ENCODE data around the gene ZBTB22. TPM values are rescaled to one million over a fixed set of nuclear protein-coding genes. Genes with fewer than 3 reads are reported as not detected.
"Not testable (repeated sequence)": the region's sequence is repeated elsewhere in the genome, so short reads cannot be mapped to it uniquely, and the experiment has no call there.

The ZBTB22 gene
- total and polyA plus RNA-seq, 9 donors = 13.7 to 38.0 (median 26.1) TPM

GRCh38 chr6:33359331-33359730 lies 41.8 kb upstream of the ZBTB22 start:
- no peak overlapping the region for H3K4me3 ChIP-seq
- H3K27ac ChIP-seq = no peak overlapping the region
- no peaks in the 10 kb centered on the region for H3K9me3 ChIP-seq
- intact Hi-C loops (cut with DNase I) = no loop called here
- TF ChIP-seq EP300 (IDR thresholded peaks at IDR 0.05) (no peak), POLR2A (IDR thresholded peaks at IDR 0.05) (no peak), CTCF (IDR thresholded peaks at IDR 0.05) (no peak)
- H3K4me1 ChIP-seq (ENCODE audit: insufficient read depth) = no peaks in the 10 kb centered on the region
- no peaks in the 10 kb centered on the region for H3K27me3 ChIP-seq
- DNase-seq = no peak
- H3K36me3 ChIP-seq = no peaks in the 10 kb centered on the region

GRCh38 chr6:33357160-33357871 lies 39.8 kb upstream of the ZBTB22 start:
- H3K4me3 ChIP-seq; intact Hi-C loops (cut with DNase I); H3K27me3 ChIP-seq; DNase-seq; H3K36me3 ChIP-seq; H3K9me3 ChIP-seq; H3K4me1 ChIP-seq (ENCODE audit: insufficient read depth); H3K27ac ChIP-seq: not testable (repeated sequence)
- 62 to 66% (median 63%) methylated on average over 13 of the region's 13 CpGs for WGBS, 3 donors

GRCh38 chr6:33356295-33356694 lies 38.8 kb upstream of the ZBTB22 start:
- no peak overlapping the region for H3K4me3 ChIP-seq
- TF ChIP-seq EP300 (IDR thresholded peaks at IDR 0.05) (no peak), CTCF (IDR thresholded peaks at IDR 0.05) (no peak), POLR2A (IDR thresholded peaks at IDR 0.05) (no peak)
- no peaks in the 10 kb centered on the region for H3K4me1 ChIP-seq (ENCODE audit: insufficient read depth)
- DNase-seq = no peak
- 65 to 68% (median 68%) methylated on average over 3 of the region's 3 CpGs for WGBS, 3 donors
- intact Hi-C loops (cut with DNase I) = no loop called here
- no peaks in the 10 kb centered on the region for H3K9me3 ChIP-seq
- H3K27ac ChIP-seq = no peak overlapping the region
- no peaks in the 10 kb centered on the region for H3K36me3 ChIP-seq
- no peaks in the 10 kb centered on the region for H3K27me3 ChIP-seq

- H3K4me3 ChIP-seq; H3K27me3 ChIP-seq; H3K9me3 ChIP-seq; H3K36me3 ChIP-seq; H3K4me1 ChIP-seq (ENCODE audit: insufficient read depth); intact Hi-C loops (cut with DNase I); DNase-seq; H3K27ac ChIP-seq: not testable (repeated sequence)
- 84 to 93% (median 87%) methylated on average over 6 of the region's 6 CpGs for WGBS, 3 donors
These were observed 38.3 kb upstream of the ZBTB22 start for GRCh38 chr6:33355860-33356259.

GRCh38 chr6:33347816-33348215 lies 30.3 kb upstream of the ZBTB22 start:
- no peaks in the 10 kb centered on the region for H3K36me3 ChIP-seq
- intact Hi-C loops (cut with DNase I) = no loop called here
- no peak for TF ChIP-seq POLR2A (IDR thresholded peaks at IDR 0.05)
- TF ChIP-seq CTCF (IDR thresholded peaks at IDR 0.05) = no peak
- no peak for TF ChIP-seq EP300 (IDR thresholded peaks at IDR 0.05)
- no peaks in the 10 kb centered on the region for H3K9me3 ChIP-seq
- no peaks in the 10 kb centered on the region for H3K4me1 ChIP-seq (ENCODE audit: insufficient read depth)
- no peak overlapping the region for H3K27ac ChIP-seq
- WGBS, 3 donors = 76 to 78% (median 77%) methylated on average over 5 of the region's 5 CpGs
- no peak overlapping the region for H3K4me3 ChIP-seq
- no peak for DNase-seq
- no peaks in the 10 kb centered on the region for H3K27me3 ChIP-seq

- H3K36me3 ChIP-seq; H3K9me3 ChIP-seq; intact Hi-C loops (cut with DNase I); H3K27me3 ChIP-seq; H3K4me3 ChIP-seq; DNase-seq; H3K4me1 ChIP-seq (ENCODE audit: insufficient read depth); H3K27ac ChIP-seq: not testable (repeated sequence)
- 68 to 83% (median 78%) methylated on average over 5 of the region's 5 CpGs for WGBS, 3 donors
These were observed 29.4 kb upstream of the ZBTB22 start for GRCh38 chr6:33346972-33347371.
